HCT116 (cell line): ENCODE results near the gene ATP1A1. TPM values are rescaled to one million over a fixed set of nuclear protein-coding genes. Genes with fewer than 3 reads are reported as not detected.

Source experiments
- ATAC-seq: fragments of 200-7000 bp; cut with Tn5 transposase; 2 replicates; pipeline ENCODE4 v1.9.1; 2020; ENCODE audit warnings: mild to moderate bottlenecking, moderate library complexity
- BruUV-seq: library from RNA; stranded (reverse); fragments of 400-500 nt; replicated peaks from 2 replicates; lab custom pipeline; 2021; lab: Mats Ljungman, UMichigan
- CTCF ChIA-PET: fragments of 300-600 bp; sonication (Branson Sonifier 250); formaldehyde crosslinking; loops from one replicate; lab custom pipeline; 2021; ENCODE audit warnings: antibody characterized with exemption; lab: Charles Lee
- POLR2A ChIA-PET: fragments of 300-600, 350-600 bp; sonication (Branson Sonifier 250); formaldehyde crosslinking; loops from one replicate; lab custom pipeline; 2021; ENCODE audit warnings: antibody characterized with exemption; lab: Charles Lee
- RAD21 ChIA-PET, 2 experiments: fragments of 300-600 bp; sonication (Branson Sonifier 250); formaldehyde crosslinking; loops; one replicate each; lab custom pipeline; 2023; ENCODE audit warnings: low total read pairs in 2 of 2; ENCODE audit not compliant: uncharacterized antibody in 2 of 2, unreplicated experiment in 2 of 2, low non-redundant PET in 1 of 2; lab: Charles Lee
- DNase-seq: peaks from one replicate; pipeline ENCODE4 v3.0.0-alpha.2; 2010; ENCODE audit warnings: low read depth, low spot score
- H2AFZ ChIP-seq: fragments of 200-600 bp; shearing (Covaris generic), sonication (generic); 2 replicates; pipeline ENCODE4 v1.6.1; 2017; ENCODE audit warnings: low read depth, mixed run types, mixed read lengths, antibody characterized with exemption, low read length; ENCODE audit not compliant: poor library complexity, severe bottlenecking
- H3K27ac ChIP-seq: 2 replicates; pipeline ENCODE4 v1.5.1; 2012; ENCODE audit warnings: low read depth, low read length
- H3K27me3 ChIP-seq: fragments of 200-600 bp; sonication (generic); 2 replicates; pipeline ENCODE4 v1.6.1; 2016; ENCODE audit warnings: mixed run types, low read length, mixed read lengths; ENCODE audit not compliant: insufficient read depth
- H3K36me3 ChIP-seq, 2 experiments: fragments of 200-500 bp in 1 of 2; fragments of 200-600 bp in 1 of 2; sonication (Bioruptor generic) in 1 of 2; sonication (generic) in 1 of 2; 2 replicates each; pipeline versions ENCODE4 v1.5.1 to v1.6.1; 2014 to 2016; ENCODE audit warnings: low read length in 2 of 2, inconsistent platforms in 1 of 2, mixed read lengths in 1 of 2, mixed run types in 1 of 2; ENCODE audit not compliant: insufficient read depth in 2 of 2, control insufficient read depth in 1 of 2
- H3K4me1 ChIP-seq, 2 experiments: fragments of 200-600 bp in 1 of 2; sonication (generic) in 1 of 2; 2 replicates each; pipeline versions ENCODE4 v1.5.1 to v1.6.1; 2012 to 2017; ENCODE audit warnings: low read length in 2 of 2, inconsistent platforms in 1 of 2, mild to moderate bottlenecking in 1 of 2, mixed read lengths in 1 of 2, mixed run types in 1 of 2, moderate library complexity in 1 of 2; ENCODE audit not compliant: insufficient read depth in 2 of 2, control insufficient read depth in 1 of 2
- H3K4me2 ChIP-seq: fragments of 200-600 bp; sonication (generic); 2 replicates; pipeline ENCODE4 v1.6.1; 2017; ENCODE audit warnings: mixed run types, low read length, mixed read lengths
- H3K4me3 ChIP-seq, 2 experiments: fragments of 200-600 bp in 1 of 2; sonication (generic) in 1 of 2; replicated peaks in 1 of 2; 2 replicates each; pipeline ENCODE4 v1.5.1; 2011 to 2016; ENCODE audit warnings: low read length in 2 of 2, control low read depth in 1 of 2, low read depth in 1 of 2, mild to moderate bottlenecking in 1 of 2, mixed read lengths in 1 of 2, mixed run types in 1 of 2
- H3K79me2 ChIP-seq: fragments of 200-600 bp; sonication (generic); 2 replicates; pipeline ENCODE4 v1.6.1; 2017; ENCODE audit warnings: mild to moderate bottlenecking, mixed run types, low read length, moderate library complexity, mixed read lengths; ENCODE audit not compliant: insufficient read depth
- H3K9ac ChIP-seq: fragments of 200-600 bp; sonication (generic); 2 replicates; pipeline ENCODE4 v1.6.1; 2016; ENCODE audit warnings: low read length, mixed read lengths
- H3K9me2 ChIP-seq: fragments of 200-600 bp; sonication (generic), shearing (Covaris generic); 2 replicates; pipeline ENCODE4 v1.6.1; 2017; ENCODE audit warnings: mixed run types, mild to moderate bottlenecking, moderate library complexity; ENCODE audit not compliant: insufficient read depth
- H3K9me3 ChIP-seq, 2 experiments: fragments of 200-500 bp in 1 of 2; fragments of 200-600 bp in 1 of 2; sonication (Bioruptor generic) in 1 of 2; sonication (generic) in 1 of 2; 2 replicates each; pipeline ENCODE4 v1.6.1; 2014 to 2017; ENCODE audit warnings: low read length in 2 of 2, mixed read lengths in 2 of 2, inconsistent platforms in 1 of 2, low read depth in 1 of 2, mild to moderate bottlenecking in 1 of 2, mixed run types in 1 of 2, moderate library complexity in 1 of 2; ENCODE audit not compliant: control insufficient read depth in 1 of 2, insufficient read depth in 1 of 2
- H4K20me1 ChIP-seq: fragments of 200-600 bp; sonication (generic), shearing (Covaris generic); 2 replicates; pipeline ENCODE4 v1.6.1; 2017; ENCODE audit warnings: mixed run types, mild to moderate bottlenecking, moderate library complexity; ENCODE audit not compliant: insufficient read depth
- CEBPB ChIP-seq: IDR thresholded peaks from 2 replicates; pipeline ENCODE4 v1.6.1; 2012; ENCODE audit warnings: low read depth
- ELF1 ChIP-seq: IDR thresholded peaks from 2 replicates; pipeline ENCODE4 v1.6.1; 2012; ENCODE audit warnings: low read depth, borderline replicate concordance
- FOSL1 ChIP-seq: IDR thresholded peaks from 2 replicates; pipeline ENCODE4 v1.6.1; 2012; ENCODE audit warnings: low read depth
- POLR2A ChIP-seq: IDR thresholded peaks from 2 replicates; pipeline ENCODE4 v1.7.0; 2011; ENCODE audit warnings: borderline replicate concordance; ENCODE audit not compliant: insufficient read depth, insufficient read length; ENCODE audit errors: extremely low read depth
- POLR2AphosphoS5 ChIP-seq: IDR thresholded peaks from 2 replicates; pipeline ENCODE4 v1.6.1; 2011; ENCODE audit warnings: mild to moderate bottlenecking, low read depth, low read length, moderate library complexity
- RAD21 ChIP-seq: IDR thresholded peaks from 2 replicates; pipeline ENCODE4 v1.6.1; 2012; ENCODE audit warnings: low read depth, mild to moderate bottlenecking
- SP1 ChIP-seq: IDR thresholded peaks from 2 replicates; pipeline ENCODE4 v1.6.1; 2012; ENCODE audit warnings: low read depth
- SRF ChIP-seq: IDR thresholded peaks from 2 replicates; pipeline ENCODE4 v1.6.1; 2012; ENCODE audit warnings: low read depth
- TCF7L2 ChIP-seq: IDR thresholded peaks from 2 replicates; pipeline ENCODE4 v1.7.0; 2011; ENCODE audit warnings: borderline replicate concordance, inconsistent platforms; ENCODE audit not compliant: insufficient read depth, insufficient read length; ENCODE audit errors: extremely low read depth
- YY1 ChIP-seq: IDR thresholded peaks from 2 replicates; pipeline ENCODE4 v1.6.1; 2011; ENCODE audit warnings: low read length, low read depth, moderate library complexity, mild to moderate bottlenecking; ENCODE audit not compliant: insufficient replicate concordance; ENCODE audit errors: extremely low read depth
- ZFX ChIP-seq: fragments of 450-650 bp; IDR thresholded peaks from 2 replicates; pipeline ENCODE4 v1.6.1; 2017
- ZNF274 ChIP-seq: fragments of 200-500 bp; sonication (Bioruptor generic); IDR thresholded peaks from 2 replicates; pipeline ENCODE4 v1.6.1; 2014; ENCODE audit warnings: mild to moderate bottlenecking, low read depth, low read length, inconsistent platforms
- intact Hi-C: fragments of 100-400 bp; cut with micrococcal nuclease; formaldehyde crosslinking; loops from 2 replicates; pipeline ENCODE4 v1.10.0; 2022
- total RNA-seq: library from RNA; stranded (reverse); gene quantifications from one replicate; pipeline ENCODE4 v1.2.1, GENCODE V29; 2021; ENCODE audit not compliant: unreplicated experiment
- TF ChIP-seq, protein P1 (sequence below): IDR thresholded peaks from 2 replicates; pipeline ENCODE4 v1.6.1; 2012
- TF ChIP-seq, protein P2 (sequence below): IDR thresholded peaks from 2 replicates; pipeline ENCODE4 v1.6.1; 2011; ENCODE audit warnings: mild to moderate bottlenecking, low read length, moderate library complexity; ENCODE audit not compliant: insufficient replicate concordance; ENCODE audit errors: extremely low read depth
- TF ChIP-seq, protein P3 (sequence below): IDR thresholded peaks from 2 replicates; pipeline ENCODE4 v1.6.1; 2012; ENCODE audit warnings: low read depth
- TF ChIP-seq, protein P4 (sequence below): IDR thresholded peaks from 2 replicates; pipeline ENCODE4 v1.6.1; 2012
- TF ChIP-seq, protein P5 (sequence below), 3 experiments: fragments of 200-600 bp in 1 of 3; sonication (generic) in 1 of 3; IDR thresholded peaks in 2 of 3; conservative IDR thresholded peaks in 1 of 3; 2 replicates each; pipeline ENCODE4 v1.5.1; 2012 to 2017; ENCODE audit warnings: low read depth in 2 of 3, low read length in 2 of 3, antibody characterized with exemption in 1 of 3, borderline replicate concordance in 1 of 3, control low read depth in 1 of 3, mild to moderate bottlenecking in 1 of 3, mixed read lengths in 1 of 3, mixed run types in 1 of 3, moderate library complexity in 1 of 3; ENCODE audit not compliant: insufficient read depth in 1 of 3

ATP1A1 gene
- total RNA-seq, 1 experiment from 2014 or later = 290 TPM

DNA sequence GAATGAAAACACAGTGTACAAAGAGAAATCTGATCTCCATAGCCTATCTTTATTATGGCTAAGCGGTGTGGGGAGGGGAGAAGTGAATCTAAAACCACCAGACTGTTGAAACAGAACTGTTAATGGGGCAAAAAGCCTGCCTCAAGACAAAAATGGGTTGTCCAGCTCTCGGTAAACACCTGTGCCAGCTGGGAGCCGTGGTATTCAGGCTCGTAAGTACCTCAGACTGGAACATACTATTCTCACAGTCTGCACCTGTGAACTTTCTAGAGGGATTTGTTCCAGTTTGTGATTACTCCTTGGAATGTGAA is 42.7 kb upstream of the ATP1A1 start:
- H3K4me3 ChIP-seq = no peak overlapping the region

More for the DNA sequence above, 42.7 kb upstream of the ATP1A1 start:
- no peak overlapping the region for H3K27ac ChIP-seq
- no peaks in the 10 kb centered on the region for H3K79me2 ChIP-seq
- ChIA-PET CTCF (no interaction called here), POLR2A (no interaction called here)
- no TSS peak for BruUV-seq
- no peaks in the 10 kb centered on the region for H3K27me3 ChIP-seq
- H3K4me2 ChIP-seq = no peak overlapping the region
- TF ChIP-seq CEBPB = no peak
- TF ChIP-seq FOSL1 = no peak
- TF ChIP-seq, protein P1, sequence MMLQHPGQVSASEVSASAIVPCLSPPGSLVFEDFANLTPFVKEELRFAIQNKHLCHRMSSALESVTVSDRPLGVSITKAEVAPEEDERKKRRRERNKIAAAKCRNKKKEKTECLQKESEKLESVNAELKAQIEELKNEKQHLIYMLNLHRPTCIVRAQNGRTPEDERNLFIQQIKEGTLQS = no peak
- no peak for TF ChIP-seq TCF7L2
- TF ChIP-seq ZNF274 = no peak
- no peak for TF ChIP-seq RAD21
- no peak for TF ChIP-seq SRF
- no peak for TF ChIP-seq POLR2AphosphoS5
- TF ChIP-seq, protein P2, sequence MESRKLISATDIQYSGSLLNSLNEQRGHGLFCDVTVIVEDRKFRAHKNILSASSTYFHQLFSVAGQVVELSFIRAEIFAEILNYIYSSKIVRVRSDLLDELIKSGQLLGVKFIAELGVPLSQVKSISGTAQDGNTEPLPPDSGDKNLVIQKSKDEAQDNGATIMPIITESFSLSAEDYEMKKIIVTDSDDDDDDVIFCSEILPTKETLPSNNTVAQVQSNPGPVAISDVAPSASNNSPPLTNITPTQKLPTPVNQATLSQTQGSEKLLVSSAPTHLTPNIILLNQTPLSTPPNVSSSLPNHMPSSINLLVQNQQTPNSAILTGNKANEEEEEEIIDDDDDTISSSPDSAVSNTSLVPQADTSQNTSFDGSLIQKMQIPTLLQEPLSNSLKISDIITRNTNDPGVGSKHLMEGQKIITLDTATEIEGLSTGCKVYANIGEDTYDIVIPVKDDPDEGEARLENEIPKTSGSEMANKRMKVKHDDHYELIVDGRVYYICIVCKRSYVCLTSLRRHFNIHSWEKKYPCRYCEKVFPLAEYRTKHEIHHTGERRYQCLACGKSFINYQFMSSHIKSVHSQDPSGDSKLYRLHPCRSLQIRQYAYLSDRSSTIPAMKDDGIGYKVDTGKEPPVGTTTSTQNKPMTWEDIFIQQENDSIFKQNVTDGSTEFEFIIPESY = no peak
- TF ChIP-seq, protein P3, sequence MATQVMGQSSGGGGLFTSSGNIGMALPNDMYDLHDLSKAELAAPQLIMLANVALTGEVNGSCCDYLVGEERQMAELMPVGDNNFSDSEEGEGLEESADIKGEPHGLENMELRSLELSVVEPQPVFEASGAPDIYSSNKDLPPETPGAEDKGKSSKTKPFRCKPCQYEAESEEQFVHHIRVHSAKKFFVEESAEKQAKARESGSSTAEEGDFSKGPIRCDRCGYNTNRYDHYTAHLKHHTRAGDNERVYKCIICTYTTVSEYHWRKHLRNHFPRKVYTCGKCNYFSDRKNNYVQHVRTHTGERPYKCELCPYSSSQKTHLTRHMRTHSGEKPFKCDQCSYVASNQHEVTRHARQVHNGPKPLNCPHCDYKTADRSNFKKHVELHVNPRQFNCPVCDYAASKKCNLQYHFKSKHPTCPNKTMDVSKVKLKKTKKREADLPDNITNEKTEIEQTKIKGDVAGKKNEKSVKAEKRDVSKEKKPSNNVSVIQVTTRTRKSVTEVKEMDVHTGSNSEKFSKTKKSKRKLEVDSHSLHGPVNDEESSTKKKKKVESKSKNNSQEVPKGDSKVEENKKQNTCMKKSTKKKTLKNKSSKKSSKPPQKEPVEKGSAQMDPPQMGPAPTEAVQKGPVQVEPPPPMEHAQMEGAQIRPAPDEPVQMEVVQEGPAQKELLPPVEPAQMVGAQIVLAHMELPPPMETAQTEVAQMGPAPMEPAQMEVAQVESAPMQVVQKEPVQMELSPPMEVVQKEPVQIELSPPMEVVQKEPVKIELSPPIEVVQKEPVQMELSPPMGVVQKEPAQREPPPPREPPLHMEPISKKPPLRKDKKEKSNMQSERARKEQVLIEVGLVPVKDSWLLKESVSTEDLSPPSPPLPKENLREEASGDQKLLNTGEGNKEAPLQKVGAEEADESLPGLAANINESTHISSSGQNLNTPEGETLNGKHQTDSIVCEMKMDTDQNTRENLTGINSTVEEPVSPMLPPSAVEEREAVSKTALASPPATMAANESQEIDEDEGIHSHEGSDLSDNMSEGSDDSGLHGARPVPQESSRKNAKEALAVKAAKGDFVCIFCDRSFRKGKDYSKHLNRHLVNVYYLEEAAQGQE = no peak
- TF ChIP-seq, protein P4, sequence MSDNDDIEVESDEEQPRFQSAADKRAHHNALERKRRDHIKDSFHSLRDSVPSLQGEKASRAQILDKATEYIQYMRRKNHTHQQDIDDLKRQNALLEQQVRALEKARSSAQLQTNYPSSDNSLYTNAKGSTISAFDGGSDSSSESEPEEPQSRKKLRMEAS = no peak
- no peak for TF ChIP-seq SP1
- TF ChIP-seq, protein P5, sequence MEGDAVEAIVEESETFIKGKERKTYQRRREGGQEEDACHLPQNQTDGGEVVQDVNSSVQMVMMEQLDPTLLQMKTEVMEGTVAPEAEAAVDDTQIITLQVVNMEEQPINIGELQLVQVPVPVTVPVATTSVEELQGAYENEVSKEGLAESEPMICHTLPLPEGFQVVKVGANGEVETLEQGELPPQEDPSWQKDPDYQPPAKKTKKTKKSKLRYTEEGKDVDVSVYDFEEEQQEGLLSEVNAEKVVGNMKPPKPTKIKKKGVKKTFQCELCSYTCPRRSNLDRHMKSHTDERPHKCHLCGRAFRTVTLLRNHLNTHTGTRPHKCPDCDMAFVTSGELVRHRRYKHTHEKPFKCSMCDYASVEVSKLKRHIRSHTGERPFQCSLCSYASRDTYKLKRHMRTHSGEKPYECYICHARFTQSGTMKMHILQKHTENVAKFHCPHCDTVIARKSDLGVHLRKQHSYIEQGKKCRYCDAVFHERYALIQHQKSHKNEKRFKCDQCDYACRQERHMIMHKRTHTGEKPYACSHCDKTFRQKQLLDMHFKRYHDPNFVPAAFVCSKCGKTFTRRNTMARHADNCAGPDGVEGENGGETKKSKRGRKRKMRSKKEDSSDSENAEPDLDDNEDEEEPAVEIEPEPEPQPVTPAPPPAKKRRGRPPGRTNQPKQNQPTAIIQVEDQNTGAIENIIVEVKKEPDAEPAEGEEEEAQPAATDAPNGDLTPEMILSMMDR (IDR thresholded peaks at IDR 0.05 in 2 of 3, conservative IDR thresholded peaks at IDR 0.05 in 1 of 3; ENCODE audit: borderline replicate concordance in 1 of 3, insufficient read depth in 1 of 3, low read depth in 2 of 3, low read length in 2 of 3) = no peak
- TF ChIP-seq ELF1 = no peak
- TF ChIP-seq YY1 = no peak
- no peak for TF ChIP-seq POLR2A
- no peak for TF ChIP-seq ZFX
- TF ChIP-seq, all 23 proteins: peak for 0
- H3K9ac ChIP-seq = no peak overlapping the region
- no peak for ATAC-seq
- DNase-seq = no peak
- H4K20me1 ChIP-seq = no peaks in the 10 kb centered on the region
- no peaks in the 10 kb centered on the region for H3K9me2 ChIP-seq
- no peak overlapping the region for H2AFZ ChIP-seq
- no peaks in the 10 kb centered on the region for H3K4me1 ChIP-seq
- RAD21 ChIA-PET = no interaction called here
- no peaks in the 10 kb centered on the region for H3K36me3 ChIP-seq
- no peaks in the 10 kb centered on the region for H3K9me3 ChIP-seq
- intact Hi-C loops = no loop called here
